ENCODE data around the gene UEVLD. TPM values are rescaled to one million over a fixed set of nuclear protein-coding genes. Genes with fewer than 3 reads are reported as not detected.
A peak's percentile ranks its signal among the peaks of the same experiment; 100 is the strongest.

Gene UEVLD
- total RNA-seq (2022) (15.9 and 19.2 TPM in 2 replicates), Bru-seq, nascent RNA (percentile 71 among the genes with signal in this experiment), BruChase-seq, experiment 1, labeled RNA remaining after a 2-hour chase (percentile 69 among the genes with signal in this experiment), BruChase-seq, experiment 2, labeled RNA remaining after a 6-hour chase (percentile 72 among the genes with signal in this experiment)
- long read RNA-seq, full-length matches to known transcripts = 9 of 21 reads
- long read RNA-seq, partial matches to known transcripts = 2 of 21 reads
- long read RNA-seq, other reads (novel, unspliced or antisense) = 10 of 21 reads

GRCh38 chr11:18588297-18589252 lies at the start of gene UEVLD:
UEVLD (minus strand) TSS chr11:18588734; CDS start chr11:18588654, 80 bp downstream.
- H3K9me3 Mint-ChIP-seq (ENCODE audit: unreplicated experiment) = no peaks in the 10 kb centered on the region
- H3K4me3 Mint-ChIP-seq (ENCODE audit: unreplicated experiment) = no peak within 1 kb of the TSS
- H3K4me1 Mint-ChIP-seq (ENCODE audit: low read depth, unreplicated experiment) = no peaks in the 10 kb centered on the region
- ChIA-PET POLR2A (interaction anchor here (0.8 to 2.2 kb wide), 4 partner anchors 10 to 62 kb away, joined by 4 to 13 read pairs (median 8); partner anchors contain the start of genes SPTY2D1 and TSG101), CTCF (interaction anchor here (1.0 to 1.2 kb wide), 2 partner anchors 9 to 46 kb away, joined by 3 to 6 read pairs; partner anchors contain the start of gene SPTY2D1)
- no peaks in the 10 kb centered on the region for H3K27me3 Mint-ChIP-seq (ENCODE audit: insufficient read depth, unreplicated experiment)
- no peak for TF ChIP-seq CTCF (IDR thresholded peaks at IDR 0.05; ENCODE audit: insufficient read depth in 1 of 2, low read depth in 1 of 2, low read length in 1 of 2, severe bottlenecking in 1 of 2, unreplicated experiment in 1 of 2)
- Histone ChIP-seq H3K27me3 (replicated peaks; ENCODE audit: control insufficient read depth, insufficient read depth, low read length) (no peaks in the 10 kb centered on the region), H3K4me3 (ENCODE audit: low read depth, low read length) (peak within 1 kb of the TSS; percentile 73), H3K36me3 (ENCODE audit: control insufficient read depth, insufficient read depth, low read length) (peaks cover 2% of the 10 kb centered on the region; the same call in 1 of the 2 replicates), H3K4me1 (peaks cover 14% of the 10 kb centered on the region; the same call in 1 of the 2 replicates), H3K9me3 (no peaks in the 10 kb centered on the region)
- BruUV-seq (replicated peaks) = no TSS peak
- H3K27ac Mint-ChIP-seq (ENCODE audit: unreplicated experiment) = no peak within 1 kb of the TSS
- H3K36me3 Mint-ChIP-seq (ENCODE audit: insufficient read depth, unreplicated experiment) = no peaks in the 10 kb centered on the region
- peak; percentile 94 for DNase-seq
- intact Hi-C loops (cut with micrococcal nuclease; ENCODE audit: unreplicated experiment) = loop anchor here (2.0 kb wide), 1 partner anchor 46 kb away; the partner anchor contains the start of gene SPTY2D1

GRCh38 chr11:18634140-18635032 lies 45.9 kb upstream of the UEVLD start, which contains the start of gene SPTY2D1:
SPTY2D1 (minus strand) TSS chr11:18634342; CDS start chr11:18634257, 85 bp downstream.
- TF ChIP-seq CTCF (IDR thresholded peaks at IDR 0.05; ENCODE audit: insufficient read depth in 1 of 2, low read depth in 1 of 2, low read length in 1 of 2, severe bottlenecking in 1 of 2, unreplicated experiment in 1 of 2) = no peak
- POLR2A ChIA-PET = interaction anchor here (0.5 to 2.5 kb wide), 7 partner anchors 46 to 240 kb away, joined by 3 to 17 read pairs (median 4); partner anchors contain the start of genes LDHA, TSG101 and UEVLD
- TSS peak; percentile 96 for BruUV-seq (replicated peaks)
- intact Hi-C loops (cut with micrococcal nuclease; ENCODE audit: unreplicated experiment) = loop anchor here (2.0 to 5.0 kb wide), 5 partner anchors 46 to 312 kb away; partner anchors contain the start of genes GTF2H1, HPS5, TSG101 and UEVLD
- Histone ChIP-seq H3K4me3 (ENCODE audit: low read depth, low read length) (peak within 1 kb of the TSS; percentile 67), H3K36me3 (ENCODE audit: control insufficient read depth, insufficient read depth, low read length) (no peaks in the 10 kb centered on the region), H3K4me1 (peaks cover 2% of the 10 kb centered on the region; the same call in 1 of the 2 replicates), H3K27me3 (replicated peaks; ENCODE audit: control insufficient read depth, insufficient read depth, low read length) (no peaks in the 10 kb centered on the region), H3K9me3 (no peaks in the 10 kb centered on the region)
- DNase-seq = peak; percentile 98 to 99
- Mint-ChIP-seq H3K4me1 (ENCODE audit: low read depth, unreplicated experiment) (no peaks in the 10 kb centered on the region), H3K9me3 (ENCODE audit: unreplicated experiment) (no peaks in the 10 kb centered on the region), H3K36me3 (ENCODE audit: insufficient read depth, unreplicated experiment) (peaks cover 14% of the 10 kb centered on the region), H3K27me3 (ENCODE audit: insufficient read depth, unreplicated experiment) (peaks cover 4% of the 10 kb centered on the region), H3K27ac (ENCODE audit: unreplicated experiment) (peak within 1 kb of the TSS; percentile 98), H3K4me3 (ENCODE audit: unreplicated experiment) (peak within 1 kb of the TSS; percentile 89)
- CTCF ChIA-PET = interaction anchor here (0.7 to 1.6 kb wide), 3 partner anchors 46 to 430 kb away, joined by 3 to 6 read pairs (median 4); partner anchors contain the start of gene UEVLD

Measured in Caco-2 (cell line).